Measurements from ENCODE around the gene SLC37A3. TPM values are rescaled to one million over a fixed set of nuclear protein-coding genes. Genes with fewer than 3 reads are reported as not detected.

Gene SLC37A3
- total and polyA plus RNA-seq, 7 experiments from 2014 or later, result 18.5 to 72.7 (median 31.8) TPM

- Mint-ChIP-seq H3K4me1 (peaks cover 0 to 7% (median 0%) of the 10 kb centered on the region in 7 donors), H3K4me3 (no peak overlapping the region), H3K9me3 (no peaks in the 10 kb centered on the region), H3K36me3 (peaks cover 0 to 3% (median 0%) of the 10 kb centered on the region in 5 donors), H3K27ac (no peak overlapping the region), H3K27me3 (peaks cover 0 to 7% (median 0%) of the 10 kb centered on the region in 5 donors)
- CTCF ChIA-PET, result no interaction called here
- Histone ChIP-seq H3K27me3 (ENCODE audit: control insufficient read depth in 2 of 2, insufficient read depth in 2 of 2, low read length in 2 of 2) (no peaks in the 10 kb centered on the region), H3K9me3 (ENCODE audit: control insufficient read depth in 2 of 3, low read length in 3 of 3) (no peaks in the 10 kb centered on the region), H3K4me3 (ENCODE audit: low read length) (no peak overlapping the region), H3K27ac (ENCODE audit: low read depth, low read length) (no peak overlapping the region), H3K36me3 (ENCODE audit: control insufficient read depth in 2 of 3, insufficient read depth in 3 of 3, low read length in 3 of 3) (no peaks in the 10 kb centered on the region), H3K4me1 (ENCODE audit: control insufficient read depth in 2 of 2, insufficient read depth in 2 of 2, low read length in 2 of 2) (no peaks in the 10 kb centered on the region)
- intact Hi-C loops (cut with micrococcal nuclease), result no loop called here
- ATAC-seq (no peak), DNase-seq (no peak)
- POLR2A ChIA-PET, result no interaction called here
These were observed 37.0 kb upstream of the SLC37A3 start for GRCh38 chr7:140435252-140435895.

GRCh38 chr7:140433396-140433795, 35.1 kb upstream of the SLC37A3 start:
- H3K4me3 Mint-ChIP-seq, result no peak overlapping the region
- Histone ChIP-seq H3K4me3 (ENCODE audit: low read length) (no peak overlapping the region), H3K27ac (ENCODE audit: low read depth, low read length) (no peak overlapping the region), H3K36me3 (ENCODE audit: control insufficient read depth in 2 of 3, insufficient read depth in 3 of 3, low read length in 3 of 3) (no peaks in the 10 kb centered on the region), H3K9me3 (ENCODE audit: control insufficient read depth in 2 of 3, low read length in 3 of 3) (no peaks in the 10 kb centered on the region), H3K4me1 (ENCODE audit: control insufficient read depth in 2 of 2, insufficient read depth in 2 of 2, low read length in 2 of 2) (no peaks in the 10 kb centered on the region), H3K27me3 (ENCODE audit: control insufficient read depth in 2 of 2, insufficient read depth in 2 of 2, low read length in 2 of 2) (no peaks in the 10 kb centered on the region)
- no peaks in the 10 kb centered on the region for H3K4me1 Mint-ChIP-seq
- DNase-seq (no peak), ATAC-seq (no peak)
- H3K9me3 Mint-ChIP-seq, result no peaks in the 10 kb centered on the region
- H3K36me3 Mint-ChIP-seq, result no peaks in the 10 kb centered on the region
- intact Hi-C loops (cut with micrococcal nuclease), result no loop called here
- no peak overlapping the region for H3K27ac Mint-ChIP-seq
- peaks cover 0 to 7% (median 0%) of the 10 kb centered on the region in 5 donors for H3K27me3 Mint-ChIP-seq
- ChIA-PET CTCF (no interaction called here), POLR2A (interaction anchor here (1.0 kb wide), 1 partner anchor 15 kb away, joined by 4 read pairs; no protein-coding TSS in a partner anchor)

GRCh38 chr7:140426130-140426529, 27.8 kb upstream of the SLC37A3 start:
- Mint-ChIP-seq H3K36me3 (peaks cover 0 to 23% (median 9%) of the 10 kb centered on the region in 5 donors), H3K27me3 (no peaks in the 10 kb centered on the region), H3K4me1 (no peaks in the 10 kb centered on the region), H3K4me3 (no peak overlapping the region), H3K27ac (peak overlapping the region in 4 of 9 donors; percentile 29 to 52 (median 40)), H3K9me3 (peaks cover 0 to 2% (median 0%) of the 10 kb centered on the region in 11 donors)
- intact Hi-C loops (cut with micrococcal nuclease), result no loop called here
- no peaks in the 10 kb centered on the region for H3K9me3 ChIP-seq (ENCODE audit: control insufficient read depth in 2 of 3, low read length in 3 of 3)
- ChIA-PET POLR2A (no interaction called here), CTCF (interaction anchor here (1.1 kb wide), 1 partner anchor 48 kb away, joined by 3 read pairs; no protein-coding TSS in a partner anchor)
- no peaks in the 10 kb centered on the region for H3K4me1 ChIP-seq (ENCODE audit: control insufficient read depth in 2 of 2, insufficient read depth in 2 of 2, low read length in 2 of 2)
- no peak overlapping the region for H3K4me3 ChIP-seq (ENCODE audit: low read length)
- no peaks in the 10 kb centered on the region for H3K27me3 ChIP-seq (ENCODE audit: control insufficient read depth in 2 of 2, insufficient read depth in 2 of 2, low read length in 2 of 2)
- DNase-seq, result no peak
- H3K27ac ChIP-seq (ENCODE audit: low read depth, low read length), result no peak overlapping the region
- ATAC-seq, result no peak
- peaks cover 0 to 9% (median 0%) of the 10 kb centered on the region in 3 experiments for H3K36me3 ChIP-seq (ENCODE audit: control insufficient read depth in 2 of 3, insufficient read depth in 3 of 3, low read length in 3 of 3)

GRCh38 chr7:140425718-140426117, 27.4 kb upstream of the SLC37A3 start:
- ChIA-PET POLR2A (no interaction called here), CTCF (no interaction called here)
- intact Hi-C loops (cut with micrococcal nuclease), result no loop called here
- no peaks in the 10 kb centered on the region for H3K9me3 ChIP-seq (ENCODE audit: control insufficient read depth in 2 of 3, low read length in 3 of 3)
- Mint-ChIP-seq H3K4me1 (no peaks in the 10 kb centered on the region), H3K4me3 (no peak overlapping the region), H3K36me3 (peaks cover 0 to 23% (median 9%) of the 10 kb centered on the region in 5 donors), H3K27me3 (no peaks in the 10 kb centered on the region), H3K9me3 (peaks cover 0 to 2% (median 0%) of the 10 kb centered on the region in 11 donors), H3K27ac (peak overlapping the region in 1 of 9 donors; percentile 41)
- DNase-seq (no peak), ATAC-seq (no peak)
- no peak overlapping the region for H3K27ac ChIP-seq (ENCODE audit: low read depth, low read length)
- H3K4me3 ChIP-seq (ENCODE audit: low read length), result no peak overlapping the region
- peaks cover 0 to 9% (median 0%) of the 10 kb centered on the region in 3 experiments for H3K36me3 ChIP-seq (ENCODE audit: control insufficient read depth in 2 of 3, insufficient read depth in 3 of 3, low read length in 3 of 3)
- no peaks in the 10 kb centered on the region for H3K27me3 ChIP-seq (ENCODE audit: control insufficient read depth in 2 of 2, insufficient read depth in 2 of 2, low read length in 2 of 2)
- H3K4me1 ChIP-seq (ENCODE audit: control insufficient read depth in 2 of 2, insufficient read depth in 2 of 2, low read length in 2 of 2), result no peaks in the 10 kb centered on the region

- Mint-ChIP-seq H3K36me3 (peaks cover 0 to 27% (median 10%) of the 10 kb centered on the region in 5 donors), H3K27ac (no peak overlapping the region), H3K9me3 (peaks cover 0 to 2% (median 0%) of the 10 kb centered on the region in 11 donors), H3K4me3 (no peak overlapping the region), H3K27me3 (no peaks in the 10 kb centered on the region), H3K4me1 (peaks cover 0 to 8% (median 0%) of the 10 kb centered on the region in 7 donors)
- H3K27ac ChIP-seq (ENCODE audit: low read depth, low read length), result no peak overlapping the region
- no peaks in the 10 kb centered on the region for H3K9me3 ChIP-seq (ENCODE audit: control insufficient read depth in 2 of 3, low read length in 3 of 3)
- H3K36me3 ChIP-seq (ENCODE audit: control insufficient read depth in 2 of 3, insufficient read depth in 3 of 3, low read length in 3 of 3), result peaks cover 0 to 9% (median 0%) of the 10 kb centered on the region in 3 experiments
- H3K4me1 ChIP-seq (ENCODE audit: control insufficient read depth in 2 of 2, insufficient read depth in 2 of 2, low read length in 2 of 2), result no peaks in the 10 kb centered on the region
- POLR2A ChIA-PET, result no interaction called here
- ATAC-seq, result no peak
- no peak for DNase-seq
- H3K4me3 ChIP-seq (ENCODE audit: low read length), result no peak overlapping the region
- CTCF ChIA-PET, result no interaction called here
- no peaks in the 10 kb centered on the region for H3K27me3 ChIP-seq (ENCODE audit: control insufficient read depth in 2 of 2, insufficient read depth in 2 of 2, low read length in 2 of 2)
- intact Hi-C loops (cut with micrococcal nuclease), result no loop called here
These were observed 25.2 kb upstream of the SLC37A3 start for GRCh38 chr7:140423501-140423900.

- Mint-ChIP-seq H3K36me3 (peaks cover 0 to 26% (median 10%) of the 10 kb centered on the region in 5 donors), H3K27me3 (no peaks in the 10 kb centered on the region), H3K4me3 (no peak overlapping the region), H3K4me1 (peaks cover 0 to 19% (median 7%) of the 10 kb centered on the region in 7 donors), H3K27ac (no peak overlapping the region), H3K9me3 (peaks cover 0 to 2% (median 0%) of the 10 kb centered on the region in 11 donors)
- peaks cover 0 to 10% (median 0%) of the 10 kb centered on the region in 3 experiments for H3K36me3 ChIP-seq (ENCODE audit: control insufficient read depth in 2 of 3, insufficient read depth in 3 of 3, low read length in 3 of 3)
- no peak overlapping the region for H3K27ac ChIP-seq (ENCODE audit: low read depth, low read length)
- POLR2A ChIA-PET, result no interaction called here
- intact Hi-C loops (cut with micrococcal nuclease), result no loop called here
- no peak for DNase-seq
- H3K4me1 ChIP-seq (ENCODE audit: control insufficient read depth in 2 of 2, insufficient read depth in 2 of 2, low read length in 2 of 2), result no peaks in the 10 kb centered on the region
- no peak for ATAC-seq
- CTCF ChIA-PET, result no interaction called here
- no peaks in the 10 kb centered on the region for H3K27me3 ChIP-seq (ENCODE audit: control insufficient read depth in 2 of 2, insufficient read depth in 2 of 2, low read length in 2 of 2)
- H3K4me3 ChIP-seq (ENCODE audit: low read length), result no peak overlapping the region
- no peaks in the 10 kb centered on the region for H3K9me3 ChIP-seq (ENCODE audit: control insufficient read depth in 2 of 3, low read length in 3 of 3)
These were observed 23.2 kb upstream of the SLC37A3 start for GRCh38 chr7:140421521-140421920.

GRCh38 chr7:140418653-140419052, 20.3 kb upstream of the SLC37A3 start:
- POLR2A ChIA-PET, result interaction anchor here (0.8 kb wide), 1 partner anchor 15 kb away, joined by 4 read pairs; no protein-coding TSS in a partner anchor
- intact Hi-C loops (cut with micrococcal nuclease), result no loop called here
- no peak overlapping the region for H3K4me3 Mint-ChIP-seq
- Histone ChIP-seq H3K36me3 (ENCODE audit: control insufficient read depth in 2 of 3, insufficient read depth in 3 of 3, low read length in 3 of 3) (peaks cover 0 to 4% (median 0%) of the 10 kb centered on the region in 3 experiments), H3K27ac (ENCODE audit: low read depth, low read length) (no peak overlapping the region), H3K4me1 (ENCODE audit: control insufficient read depth in 2 of 2, insufficient read depth in 2 of 2, low read length in 2 of 2) (no peaks in the 10 kb centered on the region), H3K4me3 (ENCODE audit: low read length) (no peak overlapping the region), H3K9me3 (ENCODE audit: control insufficient read depth in 2 of 3, low read length in 3 of 3) (no peaks in the 10 kb centered on the region), H3K27me3 (ENCODE audit: control insufficient read depth in 2 of 2, insufficient read depth in 2 of 2, low read length in 2 of 2) (no peaks in the 10 kb centered on the region)
- peaks cover 0 to 2% (median 0%) of the 10 kb centered on the region in 11 donors for H3K9me3 Mint-ChIP-seq
- no peak overlapping the region for H3K27ac Mint-ChIP-seq
- ATAC-seq, result no peak
- no peaks in the 10 kb centered on the region for H3K27me3 Mint-ChIP-seq
- peaks cover 0 to 26% (median 7%) of the 10 kb centered on the region in 7 donors for H3K4me1 Mint-ChIP-seq
- H3K36me3 Mint-ChIP-seq, result peaks cover 10 to 34% (median 21%) of the 10 kb centered on the region in 5 donors
- CTCF ChIA-PET, result no interaction called here
- DNase-seq, result no peak

Data from naive thymus-derived CD4-positive, alpha-beta T cell (primary cell).